ENCODE data around the gene RAB40B.

Gene RAB40B

DNA sequence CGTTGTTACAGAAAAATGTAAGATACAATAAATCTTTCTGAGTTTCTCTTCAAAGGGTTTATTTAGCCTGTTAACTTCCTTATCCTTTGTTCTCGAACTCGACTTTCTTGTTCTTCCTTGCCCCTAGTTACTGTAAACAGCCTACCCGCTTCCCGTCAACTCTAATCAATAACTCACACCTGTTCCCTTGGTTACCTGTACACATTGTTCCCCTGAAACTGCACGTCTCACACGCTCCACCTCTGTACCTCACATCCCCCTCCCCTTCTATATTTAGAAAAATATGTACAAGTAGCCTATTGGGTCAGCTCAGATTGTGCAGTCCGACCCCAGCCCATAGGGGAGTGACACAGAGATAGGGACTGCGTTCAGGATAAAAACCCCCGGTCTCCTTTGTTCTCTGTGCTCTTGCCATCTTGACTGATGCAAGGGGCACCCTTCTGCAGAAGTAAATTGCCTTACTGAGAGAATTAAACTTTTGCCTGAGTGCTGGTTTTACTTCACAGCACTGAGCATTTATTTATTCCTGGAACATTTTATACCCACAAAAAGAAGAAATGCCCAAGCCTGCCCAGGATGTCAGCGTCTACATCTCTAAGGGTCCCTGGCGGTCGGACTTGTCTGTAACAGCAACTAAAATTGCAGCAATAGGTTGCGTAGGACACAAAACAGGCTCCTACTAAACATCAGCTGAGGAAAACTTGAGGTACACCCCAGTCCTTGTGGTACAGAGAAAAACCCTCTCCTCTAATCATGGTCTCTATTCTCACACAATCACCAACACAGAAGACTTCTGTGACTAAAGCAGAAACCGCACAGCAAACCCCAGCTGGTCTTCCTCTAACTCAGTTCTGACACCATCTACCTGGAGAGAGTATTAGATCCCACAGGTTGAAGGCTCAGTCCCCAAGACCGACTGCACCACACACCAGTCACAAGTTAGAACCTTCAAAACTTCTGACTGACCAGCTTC is 61.6 kb downstream of the RAB40B start:
- peaks cover 78% of the 10 kb centered on the region for H3K79me2 ChIP-seq (ENCODE audit: low read length)
- H4K20me1 ChIP-seq (ENCODE audit: insufficient read depth, low read length), result peaks cover 23% of the 10 kb centered on the region
- H3K36me3 ChIP-seq (replicated peaks; ENCODE audit: low read depth, low read length), result peaks cover 41% of the 10 kb centered on the region
- H3K27me3 ChIP-seq (ENCODE audit: low read depth, low read length), result no peaks in the 10 kb centered on the region
- TF ChIP-seq EZH2phosphoT487 (IDR thresholded peaks at IDR 0.05; ENCODE audit: low read depth), result no peak
- TF ChIP-seq, protein P1, sequence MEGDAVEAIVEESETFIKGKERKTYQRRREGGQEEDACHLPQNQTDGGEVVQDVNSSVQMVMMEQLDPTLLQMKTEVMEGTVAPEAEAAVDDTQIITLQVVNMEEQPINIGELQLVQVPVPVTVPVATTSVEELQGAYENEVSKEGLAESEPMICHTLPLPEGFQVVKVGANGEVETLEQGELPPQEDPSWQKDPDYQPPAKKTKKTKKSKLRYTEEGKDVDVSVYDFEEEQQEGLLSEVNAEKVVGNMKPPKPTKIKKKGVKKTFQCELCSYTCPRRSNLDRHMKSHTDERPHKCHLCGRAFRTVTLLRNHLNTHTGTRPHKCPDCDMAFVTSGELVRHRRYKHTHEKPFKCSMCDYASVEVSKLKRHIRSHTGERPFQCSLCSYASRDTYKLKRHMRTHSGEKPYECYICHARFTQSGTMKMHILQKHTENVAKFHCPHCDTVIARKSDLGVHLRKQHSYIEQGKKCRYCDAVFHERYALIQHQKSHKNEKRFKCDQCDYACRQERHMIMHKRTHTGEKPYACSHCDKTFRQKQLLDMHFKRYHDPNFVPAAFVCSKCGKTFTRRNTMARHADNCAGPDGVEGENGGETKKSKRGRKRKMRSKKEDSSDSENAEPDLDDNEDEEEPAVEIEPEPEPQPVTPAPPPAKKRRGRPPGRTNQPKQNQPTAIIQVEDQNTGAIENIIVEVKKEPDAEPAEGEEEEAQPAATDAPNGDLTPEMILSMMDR (IDR thresholded peaks at IDR 0.05; ENCODE audit: low read depth, low read length), result no peak
- H2AFZ ChIP-seq (ENCODE audit: low read depth, low read length), result no peak overlapping the region
- no peaks in the 10 kb centered on the region for H3K4me1 ChIP-seq (ENCODE audit: low read length)
- no peaks in the 10 kb centered on the region for H3K9me3 ChIP-seq (ENCODE audit: insufficient read depth, low read length)
- H3K4me2 ChIP-seq (ENCODE audit: low read length), result no peak overlapping the region
- no peak overlapping the region for H3K27ac ChIP-seq (ENCODE audit: low read length)
- no peak overlapping the region for H3K9ac ChIP-seq (ENCODE audit: low read length)
- no peak overlapping the region for H3K4me3 ChIP-seq (ENCODE audit: low read length)

DNA sequence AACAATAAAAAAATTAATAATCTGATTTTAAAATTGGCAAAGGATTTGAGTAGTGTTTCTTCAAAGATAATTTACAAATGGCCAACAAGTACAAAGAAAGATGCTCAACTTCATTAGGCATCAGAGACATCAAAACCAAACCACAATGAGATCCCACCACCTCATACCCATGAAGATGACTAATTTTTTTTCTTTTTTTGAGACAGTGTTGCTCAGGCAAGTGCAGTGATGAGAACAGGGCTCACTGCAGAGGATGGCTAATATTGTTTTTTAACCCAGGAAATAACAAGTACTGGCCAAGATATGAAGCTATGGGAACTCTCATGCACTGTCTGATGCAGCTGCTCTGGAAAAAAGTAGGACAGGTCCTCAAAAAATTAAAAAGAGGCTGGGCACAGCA is 65.2 kb downstream of the RAB40B start:
- Histone ChIP-seq H3K36me3 (replicated peaks; ENCODE audit: low read depth, low read length) (peaks cover 31% of the 10 kb centered on the region), H3K27me3 (ENCODE audit: low read depth, low read length) (no peaks in the 10 kb centered on the region), H3K4me1 (ENCODE audit: low read length) (no peaks in the 10 kb centered on the region), H3K9me3 (ENCODE audit: insufficient read depth, low read length) (no peaks in the 10 kb centered on the region), H3K4me2 (ENCODE audit: low read length) (no peak overlapping the region), H3K9ac (ENCODE audit: low read length) (no peak overlapping the region), H2AFZ (ENCODE audit: low read depth, low read length) (no peak overlapping the region), H3K27ac (ENCODE audit: low read length) (no peak overlapping the region), H3K79me2 (ENCODE audit: low read length) (peaks cover 60% of the 10 kb centered on the region), H4K20me1 (ENCODE audit: insufficient read depth, low read length) (peaks cover 16% of the 10 kb centered on the region), H3K4me3 (ENCODE audit: low read length) (no peak overlapping the region)
- TF ChIP-seq, protein P1 (IDR thresholded peaks at IDR 0.05; ENCODE audit: low read depth, low read length), result no peak
- TF ChIP-seq EZH2phosphoT487 (IDR thresholded peaks at IDR 0.05; ENCODE audit: low read depth), result no peak

GRCh38 chr17:82632451-82632850 is 66.0 kb downstream of the RAB40B start:
- Histone ChIP-seq H3K36me3 (replicated peaks; ENCODE audit: low read depth, low read length) (peaks cover 30% of the 10 kb centered on the region), H3K9ac (ENCODE audit: low read length) (no peak overlapping the region), H4K20me1 (ENCODE audit: insufficient read depth, low read length) (peaks cover 17% of the 10 kb centered on the region), H3K27ac (ENCODE audit: low read length) (no peak overlapping the region), H3K27me3 (ENCODE audit: low read depth, low read length) (no peaks in the 10 kb centered on the region), H3K9me3 (ENCODE audit: insufficient read depth, low read length) (no peaks in the 10 kb centered on the region), H3K4me3 (ENCODE audit: low read length) (no peak overlapping the region), H3K4me2 (ENCODE audit: low read length) (no peak overlapping the region), H3K79me2 (ENCODE audit: low read length) (peaks cover 53% of the 10 kb centered on the region), H2AFZ (ENCODE audit: low read depth, low read length) (no peak overlapping the region), H3K4me1 (ENCODE audit: low read length) (peaks cover 7% of the 10 kb centered on the region; the same call in 1 of the 2 replicates)
- TF ChIP-seq, protein P1 (IDR thresholded peaks at IDR 0.05; ENCODE audit: low read depth, low read length), result no peak
- no peak for TF ChIP-seq EZH2phosphoT487 (IDR thresholded peaks at IDR 0.05; ENCODE audit: low read depth)

DNA sequence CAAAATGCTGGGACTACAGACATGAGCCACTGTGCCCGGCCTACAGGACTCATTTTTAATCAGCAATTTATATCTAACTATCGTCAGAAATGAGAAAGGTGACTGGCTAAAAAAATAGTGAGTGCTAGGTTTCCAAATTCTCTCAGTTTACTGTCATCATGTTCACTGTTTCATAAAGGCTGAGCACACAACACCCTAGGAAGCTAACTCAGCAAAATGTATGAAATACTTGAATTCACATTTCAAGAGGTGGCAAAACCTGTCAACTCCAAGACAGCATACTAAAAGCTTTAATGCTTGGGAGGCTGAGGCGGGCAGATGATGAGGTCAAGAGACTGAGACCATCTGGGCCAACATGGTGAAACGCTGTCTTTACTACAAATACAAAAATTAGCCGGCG is 67.0 kb downstream of the RAB40B start:
- Histone ChIP-seq H3K4me2 (ENCODE audit: low read length) (no peak overlapping the region), H2AFZ (ENCODE audit: low read depth, low read length) (no peak overlapping the region), H3K4me1 (ENCODE audit: low read length) (peaks cover 7% of the 10 kb centered on the region; the same call in 1 of the 2 replicates), H3K27me3 (ENCODE audit: low read depth, low read length) (no peaks in the 10 kb centered on the region), H3K79me2 (ENCODE audit: low read length) (peaks cover 44% of the 10 kb centered on the region), H3K9me3 (ENCODE audit: insufficient read depth, low read length) (no peaks in the 10 kb centered on the region), H4K20me1 (ENCODE audit: insufficient read depth, low read length) (peaks cover 8% of the 10 kb centered on the region), H3K4me3 (ENCODE audit: low read length) (no peak overlapping the region), H3K9ac (ENCODE audit: low read length) (no peak overlapping the region), H3K27ac (ENCODE audit: low read length) (no peak overlapping the region), H3K36me3 (replicated peaks; ENCODE audit: low read depth, low read length) (peaks cover 33% of the 10 kb centered on the region)
- TF ChIP-seq, protein P1 (IDR thresholded peaks at IDR 0.05; ENCODE audit: low read depth, low read length), result no peak
- no peak for TF ChIP-seq EZH2phosphoT487 (IDR thresholded peaks at IDR 0.05; ENCODE audit: low read depth)
